Tibial artery (tissue), 4 donors: Measurements from ENCODE around the gene PLCL1.

Experiments used
- DNase-seq, 2 donors: peaks; one replicate each; pipeline ENCODE4 v3.0.0-alpha.2; 2019
- H3K27ac ChIP-seq, 2 donors: fragments of 200-600 bp; sonication (generic) in 1 of 2; 1 replicate in 1 of 2; 2 replicates in 1 of 2; pipeline ENCODE4 v1.5.1; 2018 to 2019; ENCODE audit warnings: mild to moderate bottlenecking in 1 of 2
- H3K27me3 ChIP-seq, 2 donors: fragments of 200-600 bp; sonication (generic) in 1 of 2; one replicate each; pipeline versions ENCODE4 v1.5.1 to v1.6.0; 2016 to 2019
- H3K36me3 ChIP-seq, 3 donors: fragments of 200-600 bp; sonication (generic) in 2 of 3; one replicate each; pipeline ENCODE4 v1.5.1; 2016 to 2019; ENCODE audit warnings: mild to moderate bottlenecking in 2 of 3
- H3K4me1 ChIP-seq, 4 donors: fragments of 200-600 bp; sonication (generic) in 2 of 4; 1 replicate in 3 of 4; 2 replicates in 1 of 4; pipeline ENCODE4 v1.5.1; 2016 to 2019
- H3K4me3 ChIP-seq, 2 donors: fragments of 200-600 bp; sonication (generic) in 1 of 2; 1 replicate in 1 of 2; 2 replicates in 1 of 2; pipeline ENCODE4 v1.5.1; 2018 to 2019; ENCODE audit warnings: mild to moderate bottlenecking in 2 of 2
- H3K9me3 ChIP-seq, 3 donors: fragments of 200-600 bp; sonication (generic) in 1 of 3; one replicate each; pipeline ENCODE4 v1.5.1; 2016 to 2019
- intact Hi-C: fragments of 100-400 bp; cut with DNase I; formaldehyde crosslinking; loops from one replicate; pipeline ENCODE4 v1.15.0; 2023; ENCODE audit warnings: low total_unique reads
- TF ChIP-seq, protein P1 (sequence below), 2 experiments: fragments of 200-600 bp in 1 of 2; fragments of 450-650 bp in 1 of 2; IDR thresholded peaks; one replicate each; pipeline ENCODE4 v1.5.1; 2017 to 2019; ENCODE audit warnings: antibody characterized with exemption in 2 of 2, mild to moderate bottlenecking in 1 of 2, moderate library complexity in 1 of 2

Gene PLCL1

DNA sequence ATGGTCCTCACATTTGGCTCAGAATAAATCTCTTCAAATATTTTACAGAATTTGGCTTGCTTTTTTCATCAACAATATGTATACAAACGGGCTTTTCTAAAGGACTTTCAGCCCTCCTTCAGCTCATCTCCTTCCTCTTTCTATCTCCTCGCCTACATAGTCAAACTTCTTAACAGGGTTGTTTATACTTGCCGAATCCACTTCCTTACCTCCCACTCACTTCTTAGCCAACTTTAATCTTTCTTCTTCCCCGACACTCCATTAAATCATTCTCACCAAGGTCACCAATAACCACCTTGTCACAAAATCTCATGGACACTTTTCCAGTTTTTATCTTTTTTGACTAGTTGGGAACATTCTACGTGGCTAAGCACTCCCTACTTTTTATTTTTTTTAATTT lies 325.2 kb downstream of the PLCL1 start:
- H3K27ac ChIP-seq = no peak overlapping the region
- H3K4me3 ChIP-seq = no peak overlapping the region
- peaks cover 0 to 18% (median 0%) of the 10 kb centered on the region in 4 donors for H3K4me1 ChIP-seq
- intact Hi-C loops = loop anchor here (2.0 to 10.0 kb wide), 2 partner anchors 327 to 425 kb away; partner anchors contain the start of gene MARS2
- H3K27me3 ChIP-seq = no peaks in the 10 kb centered on the region
- TF ChIP-seq, protein P1, sequence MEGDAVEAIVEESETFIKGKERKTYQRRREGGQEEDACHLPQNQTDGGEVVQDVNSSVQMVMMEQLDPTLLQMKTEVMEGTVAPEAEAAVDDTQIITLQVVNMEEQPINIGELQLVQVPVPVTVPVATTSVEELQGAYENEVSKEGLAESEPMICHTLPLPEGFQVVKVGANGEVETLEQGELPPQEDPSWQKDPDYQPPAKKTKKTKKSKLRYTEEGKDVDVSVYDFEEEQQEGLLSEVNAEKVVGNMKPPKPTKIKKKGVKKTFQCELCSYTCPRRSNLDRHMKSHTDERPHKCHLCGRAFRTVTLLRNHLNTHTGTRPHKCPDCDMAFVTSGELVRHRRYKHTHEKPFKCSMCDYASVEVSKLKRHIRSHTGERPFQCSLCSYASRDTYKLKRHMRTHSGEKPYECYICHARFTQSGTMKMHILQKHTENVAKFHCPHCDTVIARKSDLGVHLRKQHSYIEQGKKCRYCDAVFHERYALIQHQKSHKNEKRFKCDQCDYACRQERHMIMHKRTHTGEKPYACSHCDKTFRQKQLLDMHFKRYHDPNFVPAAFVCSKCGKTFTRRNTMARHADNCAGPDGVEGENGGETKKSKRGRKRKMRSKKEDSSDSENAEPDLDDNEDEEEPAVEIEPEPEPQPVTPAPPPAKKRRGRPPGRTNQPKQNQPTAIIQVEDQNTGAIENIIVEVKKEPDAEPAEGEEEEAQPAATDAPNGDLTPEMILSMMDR (IDR thresholded peaks at IDR 0.05) = no peak
- no peaks in the 10 kb centered on the region for H3K36me3 ChIP-seq
- DNase-seq = no peak
- no peaks in the 10 kb centered on the region for H3K9me3 ChIP-seq

DNA sequence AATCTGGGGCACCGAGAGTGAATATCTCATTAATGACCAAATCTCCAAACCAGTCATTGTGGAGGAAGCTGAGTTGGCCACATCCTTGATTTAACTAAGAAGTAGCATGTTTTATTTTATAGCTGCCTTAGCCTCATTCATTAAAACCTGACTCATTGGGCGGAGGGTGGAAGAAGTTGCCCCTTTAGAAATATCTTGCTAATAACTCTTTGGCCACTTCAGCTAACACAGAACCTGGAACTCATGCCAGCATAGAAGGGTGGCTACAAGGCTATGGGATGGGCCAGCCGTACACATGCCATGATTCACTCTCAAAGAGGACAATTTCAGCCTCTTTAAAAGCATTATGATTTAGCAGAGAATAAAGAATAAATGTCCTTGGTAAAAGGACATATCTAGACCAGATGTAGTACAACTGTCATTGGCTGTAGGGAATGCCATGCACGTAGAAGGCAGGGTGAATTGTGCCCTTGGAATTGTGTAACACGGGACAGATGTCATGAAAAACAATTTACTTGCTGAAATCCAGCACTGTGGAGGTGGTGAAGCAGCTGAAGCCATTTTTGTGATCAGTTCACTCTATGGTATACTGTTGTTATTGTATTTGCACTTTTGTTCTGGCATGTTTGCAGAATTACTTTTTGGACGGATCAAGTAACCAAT lies 330.0 kb downstream of the PLCL1 start:
- TF ChIP-seq, protein P1 (IDR thresholded peaks at IDR 0.05) = no peak
- H3K36me3 ChIP-seq = no peaks in the 10 kb centered on the region
- no peak overlapping the region for H3K4me3 ChIP-seq
- H3K4me1 ChIP-seq = peaks cover 0 to 9% (median 0%) of the 10 kb centered on the region in 4 donors
- H3K27ac ChIP-seq = no peak overlapping the region
- no peaks in the 10 kb centered on the region for H3K9me3 ChIP-seq
- H3K27me3 ChIP-seq = no peaks in the 10 kb centered on the region
- DNase-seq = no peak
- intact Hi-C loops = no loop called here

DNA sequence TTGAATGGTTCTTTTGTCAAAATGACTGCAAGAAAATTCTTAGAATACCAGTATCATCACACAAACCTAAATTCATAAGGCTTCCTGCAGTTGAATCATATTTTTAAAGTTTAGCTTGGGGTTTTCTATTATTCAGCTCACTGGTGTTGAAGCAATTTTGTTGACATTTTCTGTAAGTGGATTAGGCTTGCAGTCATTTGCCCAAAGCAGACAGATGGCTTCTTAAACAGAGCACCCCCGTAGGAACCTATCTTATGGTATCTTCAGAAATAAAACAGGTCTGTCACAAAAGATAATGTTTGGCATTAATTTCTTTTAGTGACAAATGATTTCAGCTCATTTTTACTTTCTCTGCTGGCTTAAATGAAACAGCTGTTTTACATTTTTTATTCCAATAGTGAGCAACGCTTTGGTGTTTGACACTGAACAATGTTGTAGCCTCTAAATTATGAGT lies 331.1 kb downstream of the PLCL1 start:
- H3K4me1 ChIP-seq = peaks cover 0 to 9% (median 0%) of the 10 kb centered on the region in 4 donors
- no peaks in the 10 kb centered on the region for H3K36me3 ChIP-seq
- H3K9me3 ChIP-seq = no peaks in the 10 kb centered on the region
- TF ChIP-seq, protein P1 (IDR thresholded peaks at IDR 0.05) = no peak
- intact Hi-C loops = no loop called here
- H3K27me3 ChIP-seq = no peaks in the 10 kb centered on the region
- no peak overlapping the region for H3K27ac ChIP-seq
- no peak overlapping the region for H3K4me3 ChIP-seq
- DNase-seq = no peak

DNA sequence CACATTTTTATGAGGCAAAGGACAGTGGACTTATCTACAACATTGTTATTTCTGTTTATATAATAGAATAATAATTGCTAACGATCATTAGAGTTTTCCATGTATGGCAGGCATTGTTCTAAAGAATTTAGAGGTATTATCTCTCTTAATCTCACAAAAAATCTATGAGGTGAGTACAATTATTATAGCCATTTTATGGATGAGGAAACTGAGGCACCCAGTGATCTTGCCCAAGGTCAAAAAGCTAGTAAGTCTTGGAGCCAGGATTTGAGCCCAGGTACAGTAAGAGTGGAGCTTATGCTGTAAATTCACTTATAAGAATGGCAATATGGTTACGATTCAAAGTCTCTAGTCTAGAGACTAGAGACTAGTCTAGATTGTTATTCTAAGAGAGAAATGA lies 331.7 kb downstream of the PLCL1 start:
- TF ChIP-seq, protein P1 (IDR thresholded peaks at IDR 0.05) = no peak
- H3K36me3 ChIP-seq = no peaks in the 10 kb centered on the region
- H3K27ac ChIP-seq = no peak overlapping the region
- H3K27me3 ChIP-seq = no peaks in the 10 kb centered on the region
- no peak for DNase-seq
- intact Hi-C loops = no loop called here
- peaks cover 0 to 9% (median 0%) of the 10 kb centered on the region in 4 donors for H3K4me1 ChIP-seq
- H3K4me3 ChIP-seq = no peak overlapping the region
- H3K9me3 ChIP-seq = no peaks in the 10 kb centered on the region

DNA sequence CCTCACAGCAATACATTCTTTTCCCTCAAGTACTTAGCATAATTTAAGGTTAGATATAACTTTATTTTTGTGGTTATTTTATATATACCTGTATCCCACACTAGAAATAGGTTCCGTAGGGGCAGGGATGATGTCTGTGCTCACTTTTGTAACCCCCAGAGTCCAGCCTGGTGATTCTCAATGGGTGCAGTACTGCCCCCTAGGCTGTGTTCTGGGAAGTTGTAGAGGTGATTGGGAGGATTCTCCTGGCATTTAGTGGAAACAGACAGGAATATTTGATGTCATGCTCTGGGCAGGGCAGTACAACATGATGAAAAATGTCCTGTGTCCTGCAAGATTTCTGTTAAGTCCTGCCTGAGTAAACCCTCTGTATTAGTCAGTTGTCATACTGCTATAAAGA lies 333.3 kb downstream of the PLCL1 start:
- Histone ChIP-seq H3K36me3 (no peaks in the 10 kb centered on the region), H3K9me3 (no peaks in the 10 kb centered on the region), H3K27ac (no peak overlapping the region), H3K4me1 (peaks cover 0 to 9% (median 0%) of the 10 kb centered on the region in 4 donors), H3K4me3 (no peak overlapping the region), H3K27me3 (no peaks in the 10 kb centered on the region)
- TF ChIP-seq, protein P1 (IDR thresholded peaks at IDR 0.05) = no peak
- intact Hi-C loops = no loop called here
- DNase-seq = no peak
